RWPE2 (cell line): ENCODE measurements around the gene NIPAL3.

Experiments used
- ATAC-seq: fragments of 200-7000 bp; cut with Tn5 transposase; 3 replicates; pipeline ENCODE4 v1.9.1; 2021; ENCODE audit warnings: low read depth
- DNase-seq: peaks from one replicate; pipeline ENCODE4 v3.0.0-alpha.2; 2020; ENCODE audit warnings: low spot score
- H3K27ac ChIP-seq: fragments of 450-650 bp; 2 replicates; pipeline ENCODE4 v1.5.1; 2017; ENCODE audit warnings: mild to moderate bottlenecking; ENCODE audit not compliant: poor library complexity, severe bottlenecking
- H3K27me3 ChIP-seq: fragments of 250-450 bp; sonication (Bioruptor Pico); 2 replicates; pipeline ENCODE4 v1.5.1; 2021; ENCODE audit warnings: mild to moderate bottlenecking, moderate library complexity; ENCODE audit not compliant: insufficient read depth, poor library complexity, severe bottlenecking
- H3K36me3 ChIP-seq: fragments of 250-450 bp; sonication (Bioruptor Pico); 2 replicates; pipeline ENCODE4 v1.5.1; 2020; ENCODE audit warnings: low read depth, mild to moderate bottlenecking, moderate library complexity
- H3K4me1 ChIP-seq: fragments of 250-450 bp; sonication (Bioruptor Pico); 2 replicates; pipeline ENCODE4 v1.5.1; 2021; ENCODE audit warnings: mild to moderate bottlenecking, moderate library complexity; ENCODE audit not compliant: insufficient read depth, poor library complexity, severe bottlenecking
- H3K4me3 ChIP-seq: fragments of 250-450 bp; sonication (Bioruptor Pico); 2 replicates; pipeline ENCODE4 v1.5.1; 2021; ENCODE audit warnings: mild to moderate bottlenecking, moderate library complexity; ENCODE audit not compliant: severe bottlenecking
- H3K9me3 ChIP-seq: fragments of 250-450 bp; sonication (Bioruptor Pico); 2 replicates; pipeline ENCODE4 v1.5.1; 2021; ENCODE audit warnings: mild to moderate bottlenecking, moderate library complexity; ENCODE audit not compliant: severe bottlenecking
- CTCF ChIP-seq: fragments of 450-650 bp; IDR thresholded peaks from one replicate; pipeline ENCODE4 v1.5.1; 2017; ENCODE audit warnings: mild to moderate bottlenecking, moderate library complexity; ENCODE audit not compliant: poor library complexity, severe bottlenecking

Gene NIPAL3

GRCh38 chr1:24418898-24419628 lies 3.5 kb downstream of the NIPAL3 start:
- H3K27me3 ChIP-seq: no peaks in the 10 kb centered on the region
- ATAC-seq (peak; percentile 11), DNase-seq (no peak)
- no peaks in the 10 kb centered on the region for H3K9me3 ChIP-seq
- H3K36me3 ChIP-seq: peaks cover 47% of the 10 kb centered on the region
- no peak overlapping the region for H3K4me3 ChIP-seq
- peaks cover 32% of the 10 kb centered on the region for H3K4me1 ChIP-seq
- no peak for TF ChIP-seq CTCF
- H3K27ac ChIP-seq: peak overlapping the region; percentile 98

GRCh38 chr1:24420547-24420946 lies 4.9 kb downstream of the NIPAL3 start:
- no peaks in the 10 kb centered on the region for H3K27me3 ChIP-seq
- no peaks in the 10 kb centered on the region for H3K9me3 ChIP-seq
- H3K36me3 ChIP-seq: peaks cover 47% of the 10 kb centered on the region
- ATAC-seq: no peak
- no peak for DNase-seq
- H3K4me1 ChIP-seq: peaks cover 28% of the 10 kb centered on the region
- peak overlapping the region; percentile 98 for H3K27ac ChIP-seq
- no peak for TF ChIP-seq CTCF
- no peak overlapping the region for H3K4me3 ChIP-seq

GRCh38 chr1:24421502-24421901 lies 5.9 kb downstream of the NIPAL3 start:
- no peak for TF ChIP-seq CTCF
- ATAC-seq (no peak), DNase-seq (no peak)
- Histone ChIP-seq H3K27me3 (no peaks in the 10 kb centered on the region), H3K4me1 (peaks cover 26% of the 10 kb centered on the region), H3K9me3 (no peaks in the 10 kb centered on the region), H3K4me3 (no peak overlapping the region), H3K27ac (no peak overlapping the region), H3K36me3 (peaks cover 47% of the 10 kb centered on the region)

- DNase-seq: no peak
- no peak for ATAC-seq
Measured at GRCh38 chr1:24424207-24424606, 8.6 kb downstream of the NIPAL3 start.

More at GRCh38 chr1:24424207-24424606, 8.6 kb downstream of the NIPAL3 start:
- peaks cover 44% of the 10 kb centered on the region for H3K36me3 ChIP-seq
- no peak overlapping the region for H3K27ac ChIP-seq
- H3K4me1 ChIP-seq: peaks cover 5% of the 10 kb centered on the region
- no peak for TF ChIP-seq CTCF
- no peaks in the 10 kb centered on the region for H3K9me3 ChIP-seq
- no peaks in the 10 kb centered on the region for H3K27me3 ChIP-seq
- no peak overlapping the region for H3K4me3 ChIP-seq
